Glutamatergic neuron (in vitro differentiated cells): ENCODE data around the gene TGFBRAP1. TPM values are rescaled to one million over a fixed set of nuclear protein-coding genes. Genes with fewer than 3 reads are reported as not detected.

ENCODE experiments used
- DNase-seq: peaks from one replicate; pipeline ENCODE4 v3.0.0; 2022
- H3K27ac Mint-ChIP-seq: one replicate; pipeline ENCODE4 v1.8.0; 2020; ENCODE audit warnings: mild to moderate bottlenecking, mixed read lengths, inconsistent platforms; ENCODE audit not compliant: unreplicated experiment
- H3K27me3 Mint-ChIP-seq: one replicate; pipeline ENCODE4 v1.8.0; 2020; ENCODE audit warnings: mild to moderate bottlenecking, moderate library complexity, mixed read lengths, inconsistent platforms; ENCODE audit not compliant: unreplicated experiment
- H3K36me3 Mint-ChIP-seq: one replicate; pipeline ENCODE4 v1.8.0; 2020; ENCODE audit warnings: mild to moderate bottlenecking, mixed read lengths, inconsistent platforms; ENCODE audit not compliant: unreplicated experiment
- H3K4me1 Mint-ChIP-seq: one replicate; pipeline ENCODE4 v1.8.0; 2020; ENCODE audit warnings: mild to moderate bottlenecking, low read depth, mixed read lengths, inconsistent platforms; ENCODE audit not compliant: unreplicated experiment
- H3K4me3 Mint-ChIP-seq: one replicate; pipeline ENCODE4 v1.8.0; 2020; ENCODE audit warnings: mild to moderate bottlenecking, mixed read lengths, inconsistent platforms; ENCODE audit not compliant: unreplicated experiment
- H3K9me3 Mint-ChIP-seq: one replicate; pipeline ENCODE4 v1.8.0; 2020; ENCODE audit warnings: mild to moderate bottlenecking, moderate library complexity, mixed read lengths, inconsistent platforms; ENCODE audit not compliant: unreplicated experiment
- total RNA-seq: library from RNA; stranded (reverse); fragmentation: NEBNext Ultra II Directional; extraction: Animal tissue kit (Norgen Biotek cat#: 25700); gene quantifications from one replicate; pipeline ENCODE4 v1.2.1, GENCODE V29; 2021; ENCODE audit not compliant: unreplicated experiment
- TF ChIP-seq, protein P1 (sequence below): fragments of 200-600 bp; sonication (generic); IDR thresholded peaks from one replicate; pipeline ENCODE4 v1.5.0; 2021; ENCODE audit not compliant: partially characterized antibody, unreplicated experiment

TGFBRAP1 gene
- total RNA-seq, 1 donor from 2014 or later: 14.9 TPM

DNA sequence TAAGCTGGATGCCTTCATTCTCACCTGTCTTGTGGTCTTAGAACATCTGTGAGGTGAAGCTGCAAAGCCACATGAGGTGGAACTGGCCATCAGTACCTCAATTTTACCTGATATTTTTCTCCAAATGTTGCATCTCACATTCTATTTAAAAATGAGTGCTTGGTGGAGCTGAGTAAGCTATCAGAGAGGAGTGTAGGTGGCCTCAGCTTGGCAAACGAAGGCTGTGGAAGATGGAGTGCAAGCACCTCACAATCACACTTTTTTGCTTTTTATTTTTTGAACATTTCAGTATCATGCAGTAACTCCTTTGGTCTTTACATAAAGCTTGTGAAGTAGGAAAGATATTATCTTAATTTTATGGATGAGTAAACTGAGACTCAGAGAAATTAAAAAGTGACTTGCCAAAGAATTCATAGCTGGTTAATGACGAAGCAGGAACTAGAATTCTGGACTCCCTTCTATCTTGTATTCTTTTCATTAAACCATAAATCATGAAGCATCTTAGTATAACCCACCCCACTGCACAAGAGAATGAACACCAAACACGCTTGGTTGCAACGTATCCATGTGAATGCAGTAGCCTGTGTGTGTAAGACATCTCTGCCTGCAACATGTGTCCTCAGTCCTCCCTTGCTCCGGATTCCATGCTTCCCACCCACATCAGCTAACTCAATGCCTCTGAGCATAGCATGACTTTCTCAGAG, 35.1 kb upstream of the TGFBRAP1 start:
- H3K4me1 Mint-ChIP-seq: peaks cover under 1% of the 10 kb centered on the region
- TF ChIP-seq, protein P1, sequence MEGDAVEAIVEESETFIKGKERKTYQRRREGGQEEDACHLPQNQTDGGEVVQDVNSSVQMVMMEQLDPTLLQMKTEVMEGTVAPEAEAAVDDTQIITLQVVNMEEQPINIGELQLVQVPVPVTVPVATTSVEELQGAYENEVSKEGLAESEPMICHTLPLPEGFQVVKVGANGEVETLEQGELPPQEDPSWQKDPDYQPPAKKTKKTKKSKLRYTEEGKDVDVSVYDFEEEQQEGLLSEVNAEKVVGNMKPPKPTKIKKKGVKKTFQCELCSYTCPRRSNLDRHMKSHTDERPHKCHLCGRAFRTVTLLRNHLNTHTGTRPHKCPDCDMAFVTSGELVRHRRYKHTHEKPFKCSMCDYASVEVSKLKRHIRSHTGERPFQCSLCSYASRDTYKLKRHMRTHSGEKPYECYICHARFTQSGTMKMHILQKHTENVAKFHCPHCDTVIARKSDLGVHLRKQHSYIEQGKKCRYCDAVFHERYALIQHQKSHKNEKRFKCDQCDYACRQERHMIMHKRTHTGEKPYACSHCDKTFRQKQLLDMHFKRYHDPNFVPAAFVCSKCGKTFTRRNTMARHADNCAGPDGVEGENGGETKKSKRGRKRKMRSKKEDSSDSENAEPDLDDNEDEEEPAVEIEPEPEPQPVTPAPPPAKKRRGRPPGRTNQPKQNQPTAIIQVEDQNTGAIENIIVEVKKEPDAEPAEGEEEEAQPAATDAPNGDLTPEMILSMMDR: no peak
- H3K9me3 Mint-ChIP-seq: no peaks in the 10 kb centered on the region
- no peak for DNase-seq
- no peak overlapping the region for H3K27ac Mint-ChIP-seq
- no peaks in the 10 kb centered on the region for H3K27me3 Mint-ChIP-seq
- H3K36me3 Mint-ChIP-seq: no peaks in the 10 kb centered on the region
- H3K4me3 Mint-ChIP-seq: no peak overlapping the region

DNA sequence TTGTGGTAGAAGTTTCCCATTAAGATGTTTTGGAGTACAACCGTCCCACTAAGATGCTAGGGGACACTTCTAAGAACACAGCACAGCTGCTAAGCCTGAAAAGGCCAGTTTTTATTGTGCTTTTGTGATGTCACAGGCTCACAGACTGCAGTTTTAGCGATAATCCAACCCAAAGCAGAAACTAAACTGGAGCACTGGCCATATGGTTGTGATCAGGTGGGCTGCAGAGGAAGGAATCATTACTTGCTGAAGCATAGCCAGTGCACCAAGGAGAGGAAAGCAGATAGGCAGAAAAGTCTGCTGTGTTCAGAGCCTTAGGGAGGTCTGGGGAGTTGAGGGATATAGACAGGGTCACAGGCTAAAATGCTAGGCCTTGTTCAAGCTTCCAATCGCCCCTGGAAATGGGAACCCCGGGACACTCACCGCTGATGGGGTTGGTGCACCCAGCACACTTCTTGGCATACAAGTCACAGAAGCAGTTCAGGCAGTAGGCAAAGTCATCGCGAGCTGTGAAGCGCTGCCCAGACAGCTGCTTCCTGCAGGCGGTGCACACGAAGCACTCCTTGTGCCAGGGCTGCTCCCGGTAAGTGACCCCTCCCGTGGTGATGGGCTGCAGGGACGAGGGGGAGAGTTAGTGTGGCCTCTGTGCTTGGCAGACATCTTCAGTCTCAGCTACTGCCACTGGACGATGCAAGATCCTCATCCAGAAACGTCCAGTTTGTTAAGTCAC, 33.5 kb upstream of the TGFBRAP1 start:
- H3K27ac Mint-ChIP-seq: no peak overlapping the region
- H3K27me3 Mint-ChIP-seq: no peaks in the 10 kb centered on the region
- no peaks in the 10 kb centered on the region for H3K9me3 Mint-ChIP-seq
- no peak overlapping the region for H3K4me3 Mint-ChIP-seq
- peaks cover 3% of the 10 kb centered on the region for H3K36me3 Mint-ChIP-seq
- TF ChIP-seq, protein P1: no peak
- H3K4me1 Mint-ChIP-seq: no peaks in the 10 kb centered on the region
- DNase-seq: no peak

DNA sequence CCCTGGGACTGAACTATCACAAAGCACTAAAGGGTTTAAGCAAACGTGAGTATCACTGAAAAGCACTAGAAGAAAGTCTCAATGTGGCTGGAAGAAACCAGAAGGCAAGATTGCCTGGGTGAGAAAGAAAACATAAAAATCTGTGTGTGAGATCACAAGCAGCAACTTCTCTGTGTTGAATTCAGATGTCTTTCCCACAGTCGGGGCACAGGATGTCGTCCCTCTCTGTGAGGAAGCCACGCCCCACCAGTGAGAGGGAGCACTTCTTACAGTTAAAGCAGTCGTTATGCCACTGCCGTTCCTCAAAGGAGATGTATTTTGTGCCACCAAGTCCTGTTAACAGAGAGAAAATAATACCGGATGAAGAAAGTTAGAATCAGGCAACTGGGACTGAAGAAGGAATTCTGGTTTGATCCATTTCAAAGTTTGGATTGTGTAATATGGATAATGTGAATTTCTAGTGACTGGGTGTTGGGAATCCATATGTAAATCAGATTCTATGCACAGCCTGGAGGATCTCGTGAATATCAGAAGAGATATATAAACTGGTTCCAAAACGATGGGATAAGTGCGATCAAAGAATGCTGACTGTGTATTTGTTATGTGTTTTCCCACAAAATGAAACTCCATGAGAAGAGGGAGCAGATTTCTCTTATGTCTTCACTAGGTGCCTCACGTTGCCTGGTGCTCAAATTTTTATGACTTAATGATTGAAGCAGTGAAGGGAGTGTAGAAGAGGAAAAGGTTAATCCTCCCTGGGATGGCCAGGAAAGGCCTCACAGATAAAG, 31.8 kb upstream of the TGFBRAP1 start:
- TF ChIP-seq, protein P1: no peak
- Mint-ChIP-seq H3K4me1 (no peaks in the 10 kb centered on the region), H3K4me3 (no peak overlapping the region), H3K27ac (no peak overlapping the region), H3K27me3 (peaks cover 2% of the 10 kb centered on the region), H3K9me3 (no peaks in the 10 kb centered on the region), H3K36me3 (peaks cover 17% of the 10 kb centered on the region)
- DNase-seq: no peak

DNA sequence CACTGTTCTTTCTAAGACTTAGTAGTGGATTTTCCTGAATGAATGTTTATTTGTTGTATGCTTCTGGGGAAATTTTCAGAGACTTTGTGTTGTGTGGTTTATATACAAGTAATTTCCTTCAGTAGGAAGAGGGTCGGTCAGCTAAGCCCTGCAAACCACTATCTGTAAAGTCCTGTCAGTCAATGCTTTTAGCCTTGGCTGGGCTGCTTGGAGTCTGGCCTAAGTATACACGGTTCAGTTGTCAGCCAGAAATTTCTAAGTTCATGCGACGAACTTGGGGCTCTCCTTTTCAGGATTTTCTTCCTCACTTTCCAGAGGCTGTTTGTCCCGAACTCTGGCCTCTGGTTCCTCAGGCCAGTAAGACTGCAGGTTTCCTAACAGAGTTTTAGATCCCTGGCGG, 29.1 kb upstream of the TGFBRAP1 start:
- no peak overlapping the region for H3K4me3 Mint-ChIP-seq
- peaks cover 2% of the 10 kb centered on the region for H3K27me3 Mint-ChIP-seq
- no peak for DNase-seq
- H3K9me3 Mint-ChIP-seq: no peaks in the 10 kb centered on the region
- peaks cover 25% of the 10 kb centered on the region for H3K36me3 Mint-ChIP-seq
- H3K4me1 Mint-ChIP-seq: no peaks in the 10 kb centered on the region
- H3K27ac Mint-ChIP-seq: no peak overlapping the region
- TF ChIP-seq, protein P1: no peak
